Measurements from ENCODE around the gene PKD2.

PKD2 gene

DNA sequence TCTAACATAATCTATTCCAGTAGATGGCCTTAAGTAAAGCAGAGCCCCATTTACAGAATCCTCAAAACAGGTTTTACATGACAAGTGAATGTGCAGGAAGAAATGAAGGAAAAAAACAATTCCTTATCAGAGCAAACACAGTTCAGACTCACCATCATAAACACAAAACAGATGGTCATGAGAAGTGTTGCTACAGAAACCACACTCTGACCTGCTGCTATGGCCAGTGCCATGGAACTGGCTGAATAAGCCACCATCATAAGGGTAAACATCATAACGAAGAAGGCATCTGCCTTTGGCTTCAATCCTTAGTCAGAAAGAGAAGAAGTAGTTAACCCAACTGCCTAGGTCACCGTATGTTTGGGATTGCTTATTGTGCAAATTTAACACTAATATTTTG lies 89.9 kb downstream of the PKD2 start:
- Histone ChIP-seq H4K20me1 (ENCODE audit: insufficient read depth, low read length) (no peaks in the 10 kb centered on the region), H3K27ac (ENCODE audit: low read length) (peak overlapping the region; percentile 7; the same call in 1 of the 2 replicates), H3K27me3 (replicated peaks; ENCODE audit: insufficient read depth, low read length) (no peaks in the 10 kb centered on the region), H3K9ac (ENCODE audit: low read length) (no peak overlapping the region), H2AFZ (ENCODE audit: low read length) (no peak overlapping the region), H3K4me1 (ENCODE audit: low read length) (peaks cover 46% of the 10 kb centered on the region), H3K4me2 (ENCODE audit: low read depth, low read length) (no peak overlapping the region), H3K9me2 (replicated peaks; ENCODE audit: insufficient read depth, low read length) (no peaks in the 10 kb centered on the region), H3K36me3 (replicated peaks; ENCODE audit: insufficient read depth, low read length) (no peaks in the 10 kb centered on the region), H3F3A (ENCODE audit: insufficient read depth, low read length) (peaks cover 25% of the 10 kb centered on the region), H3K4me3 (ENCODE audit: low read length) (no peak overlapping the region), H3K9me3 (replicated peaks; ENCODE audit: insufficient read depth, low read length) (no peaks in the 10 kb centered on the region), H3K79me2 (ENCODE audit: low read length) (no peaks in the 10 kb centered on the region)
- no peak for DNase-seq
- TF ChIP-seq, protein P1, sequence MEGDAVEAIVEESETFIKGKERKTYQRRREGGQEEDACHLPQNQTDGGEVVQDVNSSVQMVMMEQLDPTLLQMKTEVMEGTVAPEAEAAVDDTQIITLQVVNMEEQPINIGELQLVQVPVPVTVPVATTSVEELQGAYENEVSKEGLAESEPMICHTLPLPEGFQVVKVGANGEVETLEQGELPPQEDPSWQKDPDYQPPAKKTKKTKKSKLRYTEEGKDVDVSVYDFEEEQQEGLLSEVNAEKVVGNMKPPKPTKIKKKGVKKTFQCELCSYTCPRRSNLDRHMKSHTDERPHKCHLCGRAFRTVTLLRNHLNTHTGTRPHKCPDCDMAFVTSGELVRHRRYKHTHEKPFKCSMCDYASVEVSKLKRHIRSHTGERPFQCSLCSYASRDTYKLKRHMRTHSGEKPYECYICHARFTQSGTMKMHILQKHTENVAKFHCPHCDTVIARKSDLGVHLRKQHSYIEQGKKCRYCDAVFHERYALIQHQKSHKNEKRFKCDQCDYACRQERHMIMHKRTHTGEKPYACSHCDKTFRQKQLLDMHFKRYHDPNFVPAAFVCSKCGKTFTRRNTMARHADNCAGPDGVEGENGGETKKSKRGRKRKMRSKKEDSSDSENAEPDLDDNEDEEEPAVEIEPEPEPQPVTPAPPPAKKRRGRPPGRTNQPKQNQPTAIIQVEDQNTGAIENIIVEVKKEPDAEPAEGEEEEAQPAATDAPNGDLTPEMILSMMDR (IDR thresholded peaks at IDR 0.05; ENCODE audit: low read length) = no peak
- TF ChIP-seq EZH2phosphoT487 (IDR thresholded peaks at IDR 0.05; ENCODE audit: low read length) (no peak), EZH2 (optimal IDR thresholded peaks at IDR 0.05; ENCODE audit: low read depth, low read length) (no peak)

DNA sequence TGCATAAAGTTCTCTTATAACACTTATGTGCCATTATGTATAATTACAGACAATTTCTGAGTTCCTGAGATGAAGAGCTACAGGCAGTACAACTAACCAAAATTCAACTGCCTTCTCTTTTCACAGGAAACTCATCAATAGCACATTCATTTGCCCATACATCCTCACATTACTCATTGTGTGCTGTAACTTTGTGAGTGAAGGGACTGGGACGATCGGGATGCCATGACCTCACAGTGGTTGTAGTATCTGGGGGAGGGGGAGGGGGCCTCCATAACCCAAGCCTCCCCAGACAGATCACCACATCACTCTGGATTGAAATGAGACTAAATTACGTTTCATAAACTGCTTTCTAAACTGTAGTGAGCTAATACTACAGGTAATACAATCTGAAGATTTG lies 90.3 kb downstream of the PKD2 start:
- no peaks in the 10 kb centered on the region for H3K79me2 ChIP-seq (ENCODE audit: low read length)
- peak overlapping the region; percentile 52; the same call in 1 of the 2 replicates for H3K27ac ChIP-seq (ENCODE audit: low read length)
- no peaks in the 10 kb centered on the region for H3K27me3 ChIP-seq (replicated peaks; ENCODE audit: insufficient read depth, low read length)
- H3K9me2 ChIP-seq (replicated peaks; ENCODE audit: insufficient read depth, low read length) = no peaks in the 10 kb centered on the region
- no peaks in the 10 kb centered on the region for H4K20me1 ChIP-seq (ENCODE audit: insufficient read depth, low read length)
- peaks cover 46% of the 10 kb centered on the region for H3K4me1 ChIP-seq (ENCODE audit: low read length)
- H3F3A ChIP-seq (ENCODE audit: insufficient read depth, low read length) = peaks cover 25% of the 10 kb centered on the region
- TF ChIP-seq, protein P1 (IDR thresholded peaks at IDR 0.05; ENCODE audit: low read length) = no peak
- TF ChIP-seq EZH2 (optimal IDR thresholded peaks at IDR 0.05; ENCODE audit: low read depth, low read length) (no peak), EZH2phosphoT487 (IDR thresholded peaks at IDR 0.05; ENCODE audit: low read length) (no peak)
- H3K4me2 ChIP-seq (ENCODE audit: low read depth, low read length) = no peak overlapping the region
- H3K4me3 ChIP-seq (ENCODE audit: low read length) = no peak overlapping the region
- H2AFZ ChIP-seq (ENCODE audit: low read length) = peak overlapping the region; percentile 58
- DNase-seq = no peak
- H3K9me3 ChIP-seq (replicated peaks; ENCODE audit: insufficient read depth, low read length) = no peaks in the 10 kb centered on the region
- no peak overlapping the region for H3K9ac ChIP-seq (ENCODE audit: low read length)
- no peaks in the 10 kb centered on the region for H3K36me3 ChIP-seq (replicated peaks; ENCODE audit: insufficient read depth, low read length)

DNA sequence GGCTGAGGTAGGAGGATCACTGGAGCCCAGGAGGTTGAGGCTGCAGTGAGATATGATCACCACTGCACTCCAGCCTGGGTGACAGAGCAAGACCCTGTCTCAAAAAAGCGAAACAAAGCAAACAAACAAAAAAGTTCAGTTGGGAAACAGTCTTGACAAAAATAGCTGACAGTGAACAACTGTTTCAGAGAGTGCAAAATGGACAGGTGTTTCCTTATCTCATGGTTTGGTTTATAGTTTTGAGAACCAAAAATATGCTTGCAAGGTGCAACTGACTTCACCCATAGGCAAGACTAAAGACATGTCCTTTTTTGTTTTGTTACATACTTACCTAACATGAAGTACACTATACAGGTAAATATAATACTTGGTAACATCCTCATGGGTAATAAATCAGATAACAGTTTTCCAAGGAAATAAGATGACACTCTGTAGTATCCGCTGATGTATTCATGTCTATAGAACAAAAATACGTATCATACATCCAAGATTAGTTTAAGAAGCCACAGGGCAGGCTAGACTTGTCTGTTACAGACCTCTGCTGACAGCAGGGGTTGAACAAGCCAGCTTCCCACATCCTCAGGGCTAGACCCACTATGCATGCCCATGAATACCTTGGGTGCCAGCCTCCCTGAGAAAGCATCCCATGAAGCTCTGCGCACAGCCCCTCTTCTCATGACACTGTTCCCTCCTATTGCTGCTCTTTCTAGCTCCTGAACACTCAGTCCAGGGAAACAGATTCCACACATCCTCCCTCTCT lies 91.7 kb downstream of the PKD2 start:
- H3K36me3 ChIP-seq (replicated peaks; ENCODE audit: insufficient read depth, low read length) = no peaks in the 10 kb centered on the region
- H3K4me2 ChIP-seq (ENCODE audit: low read depth, low read length) = peak overlapping the region; percentile 88
- H3K9me3 ChIP-seq (replicated peaks; ENCODE audit: insufficient read depth, low read length) = no peaks in the 10 kb centered on the region
- DNase-seq = peak; percentile 92
- H3K27me3 ChIP-seq (replicated peaks; ENCODE audit: insufficient read depth, low read length) = no peaks in the 10 kb centered on the region
- H3K4me1 ChIP-seq (ENCODE audit: low read length) = peaks cover 46% of the 10 kb centered on the region
- peak overlapping the region; percentile 69 for H3K9ac ChIP-seq (ENCODE audit: low read length)
- H4K20me1 ChIP-seq (ENCODE audit: insufficient read depth, low read length) = no peaks in the 10 kb centered on the region
- H3K4me3 ChIP-seq (ENCODE audit: low read length) = peak overlapping the region; percentile 49
- H3K9me2 ChIP-seq (replicated peaks; ENCODE audit: insufficient read depth, low read length) = no peaks in the 10 kb centered on the region
- H3K79me2 ChIP-seq (ENCODE audit: low read length) = no peaks in the 10 kb centered on the region
- TF ChIP-seq EZH2 (optimal IDR thresholded peaks at IDR 0.05; ENCODE audit: low read depth, low read length) = no peak
- TF ChIP-seq, protein P1 (IDR thresholded peaks at IDR 0.05; ENCODE audit: low read length) = no peak; the same call in 1 of the 2 replicates
- no peak for TF ChIP-seq EZH2phosphoT487 (IDR thresholded peaks at IDR 0.05; ENCODE audit: low read length)
- H3K27ac ChIP-seq (ENCODE audit: low read length) = peak overlapping the region; percentile 98
- peak overlapping the region; percentile 82 for H2AFZ ChIP-seq (ENCODE audit: low read length)
- H3F3A ChIP-seq (ENCODE audit: insufficient read depth, low read length) = peaks cover 25% of the 10 kb centered on the region

Measured in MM.1S (cell line).